Panc1 (cell line): Measurements from ENCODE around the gene RARG. TPM values are rescaled to one million over a fixed set of nuclear protein-coding genes. Genes with fewer than 3 reads are reported as not detected.
"Not testable (repeated sequence)": the region's sequence is repeated elsewhere in the genome, so short reads cannot be mapped to it uniquely, and the experiment has no call there.

ENCODE experiments used
- ATAC-seq: fragments of 200-7000 bp; cut with Tn5 transposase; 2 replicates; pipeline ENCODE4 v1.9.1; 2020; ENCODE audit warnings: mild to moderate bottlenecking, moderate library complexity
- BruUV-seq: library from RNA; stranded (reverse); fragments of 400-500 nt; replicated peaks from 2 replicates; lab custom pipeline; 2021; lab: Mats Ljungman, UMichigan
- CTCF ChIA-PET: fragments of 300-600 bp; sonication (Branson Sonifier 250); formaldehyde crosslinking; loops from one replicate; lab custom pipeline; 2022; ENCODE audit warnings: antibody characterized with exemption; lab: Charles Lee
- POLR2A ChIA-PET: fragments of 300-600 bp; sonication (Branson Sonifier 250); formaldehyde crosslinking; loops from one replicate; lab custom pipeline; 2022; ENCODE audit warnings: antibody characterized with exemption; lab: Charles Lee
- DNase-seq: peaks from one replicate; pipeline ENCODE4 v3.0.0-alpha.2; 2010; ENCODE audit warnings: low read depth, low spot score
- H3K27ac ChIP-seq: 2 replicates; pipeline ENCODE4 v1.5.1; 2011; ENCODE audit warnings: mild to moderate bottlenecking, low read length, inconsistent platforms
- H3K27me3 ChIP-seq: fragments of 200-500 bp; sonication (Bioruptor generic); 2 replicates; pipeline ENCODE4 v1.6.0; 2014; ENCODE audit warnings: low read length, inconsistent platforms; ENCODE audit not compliant: control insufficient read depth, insufficient read depth
- H3K36me3 ChIP-seq: fragments of 200-500 bp; sonication (Bioruptor generic); 2 replicates; pipeline ENCODE4 v1.5.1; 2014; ENCODE audit warnings: inconsistent platforms, mild to moderate bottlenecking, low read length, moderate library complexity; ENCODE audit not compliant: control insufficient read depth, insufficient read depth
- H3K4me1 ChIP-seq: 2 replicates; pipeline ENCODE4 v1.5.1; 2011; ENCODE audit warnings: inconsistent platforms, mild to moderate bottlenecking, low read length, moderate library complexity; ENCODE audit not compliant: control insufficient read depth, insufficient read depth
- H3K4me3 ChIP-seq, 2 experiments: 2 replicates each; pipeline ENCODE4 v1.5.1; 2011 to 2012; ENCODE audit warnings: low read depth in 2 of 2, low read length in 2 of 2, mild to moderate bottlenecking in 2 of 2, inconsistent platforms in 1 of 2, moderate library complexity in 1 of 2
- H3K9me3 ChIP-seq: fragments of 200-500 bp; sonication (Bioruptor generic); 2 replicates; pipeline ENCODE4 v1.5.1; 2014; ENCODE audit warnings: low read depth, mild to moderate bottlenecking, inconsistent platforms, low read length, moderate library complexity; ENCODE audit not compliant: control insufficient read depth, insufficient read depth
- CTCF ChIP-seq: fragments of 450-650 bp; IDR thresholded peaks from 2 replicates; pipeline ENCODE4 v1.5.1; 2017; ENCODE audit warnings: mild to moderate bottlenecking
- POLR2AphosphoS5 ChIP-seq: IDR thresholded peaks from 2 replicates; pipeline ENCODE4 v1.6.1; 2012; ENCODE audit warnings: mild to moderate bottlenecking, low read depth, low read length, moderate library complexity
- REST ChIP-seq, 2 experiments: IDR thresholded peaks; 2 replicates each; pipeline ENCODE4 v1.6.1; 2011 to 2012; ENCODE audit warnings: low read depth in 2 of 2, control low read depth in 1 of 2, low read length in 1 of 2, mild to moderate bottlenecking in 1 of 2, moderate library complexity in 1 of 2; ENCODE audit not compliant: insufficient read depth in 1 of 2
- SIN3A ChIP-seq: IDR thresholded peaks from 2 replicates; pipeline ENCODE4 v1.6.1; 2012; ENCODE audit warnings: low read depth, mild to moderate bottlenecking, low read length, moderate library complexity, borderline replicate concordance; ENCODE audit not compliant: insufficient read depth
- TCF7L2 ChIP-seq: IDR thresholded peaks from 2 replicates; pipeline ENCODE4 v1.6.1; 2011; ENCODE audit warnings: mild to moderate bottlenecking, low read depth, low read length, inconsistent platforms
- in situ Hi-C: cut with HindIII; loops from 2 replicates; pipeline ENCODE4 v1.10.0; 2016; ENCODE audit warnings: low sequenced_read_pairs, low pct_unique_long_range_greater_than_20kb
- intact Hi-C: fragments of 100-400 bp; cut with micrococcal nuclease; formaldehyde crosslinking; loops from one replicate; pipeline ENCODE4 v1.10.0; 2022; ENCODE audit not compliant: unreplicated experiment
- total RNA-seq: library from RNA; stranded (reverse); gene quantifications from one replicate; pipeline ENCODE4 v1.2.1, GENCODE V29; 2021; ENCODE audit not compliant: unreplicated experiment

RARG gene
- total RNA-seq, 1 experiment from 2014 or later, result 41.2 TPM

GRCh38 chr12:53204351-53204750, 27.7 kb downstream of the RARG start:
- ATAC-seq, result no peak
- Histone ChIP-seq H3K36me3 (no peaks in the 10 kb centered on the region), H3K27me3 (no peaks in the 10 kb centered on the region), H3K9me3 (no peaks in the 10 kb centered on the region), H3K4me3 (no peak overlapping the region), H3K27ac (no peak overlapping the region), H3K4me1 (no peaks in the 10 kb centered on the region; the same call in 1 of the 2 replicates)
- intact Hi-C loops (no loop called here), in situ Hi-C loops (no loop called here)
- TF ChIP-seq CTCF, result no peak
- no peak for TF ChIP-seq SIN3A
- TF ChIP-seq POLR2AphosphoS5, result no peak
- TF ChIP-seq REST (IDR thresholded peaks at IDR 0.05; ENCODE audit: insufficient read depth in 1 of 2, low read depth in 2 of 2, low read length in 1 of 2), result no peak
- TF ChIP-seq TCF7L2, result no peak
- ChIA-PET POLR2A (no interaction called here), CTCF (no interaction called here)
- BruUV-seq, result no TSS peak
- no peak for DNase-seq

- intact Hi-C loops, H3K36me3 ChIP-seq, H3K27ac ChIP-seq, POLR2A ChIA-PET, ATAC-seq, in situ Hi-C loops, DNase-seq, H3K4me3 ChIP-seq, CTCF ChIA-PET, H3K4me1 ChIP-seq, H3K27me3 ChIP-seq, BruUV-seq, H3K9me3 ChIP-seq: not testable (repeated sequence)
Measured at GRCh38 chr12:53202316-53202715, 29.7 kb downstream of the RARG start.

GRCh38 chr12:53201639-53202038, 30.4 kb downstream of the RARG start:
- intact Hi-C loops, result no loop called here
- in situ Hi-C loops, result no loop called here

More at GRCh38 chr12:53201639-53202038, 30.4 kb downstream of the RARG start:
- POLR2A ChIA-PET, result interaction anchor here (0.5 kb wide), 1 partner anchor 291 kb away, joined by 4 read pairs; no protein-coding TSS in a partner anchor
- Histone ChIP-seq H3K4me3 (no peak overlapping the region), H3K27me3 (no peaks in the 10 kb centered on the region), H3K27ac (no peak overlapping the region), H3K36me3 (no peaks in the 10 kb centered on the region), H3K9me3 (no peaks in the 10 kb centered on the region), H3K4me1 (no peaks in the 10 kb centered on the region)
- DNase-seq (no peak), ATAC-seq (no peak)
- CTCF ChIA-PET, result no interaction called here
- no TSS peak for BruUV-seq
- no peak for TF ChIP-seq CTCF
- TF ChIP-seq REST (IDR thresholded peaks at IDR 0.05; ENCODE audit: insufficient read depth in 1 of 2, low read depth in 2 of 2, low read length in 1 of 2), result no peak
- no peak for TF ChIP-seq SIN3A
- no peak for TF ChIP-seq POLR2AphosphoS5
- no peak for TF ChIP-seq TCF7L2
